ENCODE results near the gene SLC29A3.

The SLC29A3 gene

GRCh38 chr10:71301371-71301916 is 17.6 kb upstream of the SLC29A3 start:
- no peak for DNase-seq

GRCh38 chr10:71302451-71302850 is 16.6 kb upstream of the SLC29A3 start:
- no peak for DNase-seq

- peak; percentile 40 for DNase-seq
Observed at GRCh38 chr10:71302874-71303568, 16.0 kb upstream of the SLC29A3 start.

- DNase-seq: no peak
Observed at GRCh38 chr10:71303569-71303907, 15.5 kb upstream of the SLC29A3 start.

GRCh38 chr10:71304914-71305313 is 14.1 kb upstream of the SLC29A3 start:
- no peak for DNase-seq

GRCh38 chr10:71306979-71307378 is 12.1 kb upstream of the SLC29A3 start:
- no peak for DNase-seq

GRCh38 chr10:71307469-71308085 is 11.5 kb upstream of the SLC29A3 start:
- no peak for DNase-seq

GRCh38 chr10:71308244-71308643 is 10.8 kb upstream of the SLC29A3 start:
- no peak for DNase-seq

GRCh38 chr10:71308985-71309384 is 10.1 kb upstream of the SLC29A3 start:
- no peak for DNase-seq

GRCh38 chr10:71309919-71310318 is 9.1 kb upstream of the SLC29A3 start:
- DNase-seq: no peak

- DNase-seq: no peak
Observed at GRCh38 chr10:71312220-71312619, 6.8 kb upstream of the SLC29A3 start.

- no peak for DNase-seq
Observed at GRCh38 chr10:71312811-71313789, 6.0 kb upstream of the SLC29A3 start.

- peak; percentile 30 for DNase-seq
Observed at GRCh38 chr10:71314028-71314693, 4.9 kb upstream of the SLC29A3 start.

GRCh38 chr10:71314694-71315225 is 4.3 kb upstream of the SLC29A3 start:
- DNase-seq: no peak

- no peak for DNase-seq
Observed at GRCh38 chr10:71316056-71316785, 2.8 kb upstream of the SLC29A3 start.

GRCh38 chr10:71316786-71317160 is 2.3 kb upstream of the SLC29A3 start:
- no peak for DNase-seq

GRCh38 chr10:71317739-71318138 is 1.3 kb upstream of the SLC29A3 start:
- DNase-seq: no peak

GRCh38 chr10:71319800-71320392 is 837 bp downstream of the SLC29A3 start:
- DNase-seq: no peak

GRCh38 chr10:71320592-71320991 is 1.5 kb downstream of the SLC29A3 start:
- DNase-seq: no peak

GRCh38 chr10:71321386-71321785 is 2.3 kb downstream of the SLC29A3 start:
- no peak for DNase-seq

- DNase-seq: peak; percentile 25
Observed at GRCh38 chr10:71323407-71323806, 4.3 kb downstream of the SLC29A3 start.
